Muscle layer of duodenum (tissue), 2 donors: ENCODE results near the gene TRAPPC12.

Source experiments
- H3K27ac ChIP-seq: one replicate; pipeline ENCODE4 v1.7.0; 2013; ENCODE audit warnings: mild to moderate bottlenecking, low read length
- H3K27me3 ChIP-seq: one replicate; pipeline ENCODE4 v1.7.0; 2013; ENCODE audit warnings: low read depth, mild to moderate bottlenecking, control low read depth, low read length
- H3K36me3 ChIP-seq, 2 donors: one replicate each; pipeline ENCODE4 v1.7.0; 2013; ENCODE audit warnings: low read length in 2 of 2, control low read depth in 1 of 2, mild to moderate bottlenecking in 1 of 2; ENCODE audit not compliant: insufficient read depth in 2 of 2, control insufficient read depth in 1 of 2
- H3K4me1 ChIP-seq, 2 donors: one replicate each; pipeline ENCODE4 v1.7.0; 2013; ENCODE audit warnings: low read length in 2 of 2, mild to moderate bottlenecking in 2 of 2, control low read depth in 1 of 2, moderate library complexity in 1 of 2; ENCODE audit not compliant: insufficient read depth in 2 of 2, control insufficient read depth in 1 of 2
- H3K4me3 ChIP-seq, 2 donors: one replicate each; pipeline ENCODE4 v1.7.0; 2013; ENCODE audit warnings: low read length in 2 of 2, low read depth in 1 of 2, mild to moderate bottlenecking in 1 of 2
- H3K9me3 ChIP-seq, 2 donors: one replicate each; pipeline ENCODE4 v1.7.0; 2013; ENCODE audit warnings: low read length in 2 of 2, control low read depth in 1 of 2, mild to moderate bottlenecking in 1 of 2; ENCODE audit not compliant: control insufficient read depth in 1 of 2
- donor health status: healthy.

Gene TRAPPC12

GRCh38 chr2:3411103-3411502, 31.6 kb downstream of the TRAPPC12 start:
- no peaks in the 10 kb centered on the region for H3K27me3 ChIP-seq
- H3K4me3 ChIP-seq, result no peak overlapping the region
- no peaks in the 10 kb centered on the region for H3K9me3 ChIP-seq
- H3K36me3 ChIP-seq, result peaks cover 20% of the 10 kb centered on the region in 2 donors
- H3K4me1 ChIP-seq, result peaks cover 0 to 10% of the 10 kb centered on the region in 2 donors
- H3K27ac ChIP-seq, result no peak overlapping the region

- no peaks in the 10 kb centered on the region for H3K27me3 ChIP-seq
- peaks cover 21 to 23% of the 10 kb centered on the region in 2 donors for H3K36me3 ChIP-seq
- H3K4me1 ChIP-seq, result no peaks in the 10 kb centered on the region
- H3K4me3 ChIP-seq, result no peak overlapping the region
- H3K27ac ChIP-seq, result no peak overlapping the region
- H3K9me3 ChIP-seq, result no peaks in the 10 kb centered on the region
These were observed 34.2 kb downstream of the TRAPPC12 start for GRCh38 chr2:3413697-3414096.

GRCh38 chr2:3414133-3414860, 34.8 kb downstream of the TRAPPC12 start:
- no peaks in the 10 kb centered on the region for H3K27me3 ChIP-seq
- no peaks in the 10 kb centered on the region for H3K9me3 ChIP-seq
- H3K36me3 ChIP-seq, result peaks cover 21 to 24% of the 10 kb centered on the region in 2 donors
- H3K4me1 ChIP-seq, result no peaks in the 10 kb centered on the region
- no peak overlapping the region for H3K4me3 ChIP-seq
- no peak overlapping the region for H3K27ac ChIP-seq

GRCh38 chr2:3418766-3419404, 39.4 kb downstream of the TRAPPC12 start:
- Histone ChIP-seq H3K27me3 (no peaks in the 10 kb centered on the region), H3K27ac (no peak overlapping the region), H3K36me3 (peaks cover 30 to 42% of the 10 kb centered on the region in 2 donors), H3K9me3 (no peaks in the 10 kb centered on the region), H3K4me3 (no peak overlapping the region), H3K4me1 (peaks cover 0 to 6% of the 10 kb centered on the region in 2 donors)

GRCh38 chr2:3420076-3420768, 40.7 kb downstream of the TRAPPC12 start:
- Histone ChIP-seq H3K9me3 (no peaks in the 10 kb centered on the region), H3K27me3 (no peaks in the 10 kb centered on the region), H3K4me1 (peaks cover 0 to 6% of the 10 kb centered on the region in 2 donors), H3K36me3 (peaks cover 32 to 42% of the 10 kb centered on the region in 2 donors), H3K27ac (no peak overlapping the region), H3K4me3 (no peak overlapping the region)

- Histone ChIP-seq H3K27me3 (no peaks in the 10 kb centered on the region), H3K9me3 (no peaks in the 10 kb centered on the region), H3K4me3 (no peak overlapping the region), H3K36me3 (peaks cover 36 to 46% of the 10 kb centered on the region in 2 donors), H3K27ac (no peak overlapping the region), H3K4me1 (peaks cover 0 to 6% of the 10 kb centered on the region in 2 donors)
These were observed 41.4 kb downstream of the TRAPPC12 start for GRCh38 chr2:3420769-3421397.

- H3K4me3 ChIP-seq, result no peak overlapping the region
- peaks cover 0 to 6% of the 10 kb centered on the region in 2 donors for H3K4me1 ChIP-seq
- H3K9me3 ChIP-seq, result no peaks in the 10 kb centered on the region
- H3K27ac ChIP-seq, result no peak overlapping the region
- no peaks in the 10 kb centered on the region for H3K27me3 ChIP-seq
- H3K36me3 ChIP-seq, result peaks cover 40 to 51% of the 10 kb centered on the region in 2 donors
These were observed 42.1 kb downstream of the TRAPPC12 start for GRCh38 chr2:3421580-3421979.

- H3K9me3 ChIP-seq, result no peaks in the 10 kb centered on the region
- peaks cover 40 to 58% of the 10 kb centered on the region in 2 donors for H3K36me3 ChIP-seq
- no peaks in the 10 kb centered on the region for H3K27me3 ChIP-seq
- peaks cover 0 to 6% of the 10 kb centered on the region in 2 donors for H3K4me1 ChIP-seq
- H3K4me3 ChIP-seq, result no peak overlapping the region
- no peak overlapping the region for H3K27ac ChIP-seq
These were observed 42.8 kb downstream of the TRAPPC12 start for GRCh38 chr2:3422161-3422779.

GRCh38 chr2:3423492-3424170, 44.1 kb downstream of the TRAPPC12 start:
- Histone ChIP-seq H3K4me3 (no peak overlapping the region), H3K27me3 (no peaks in the 10 kb centered on the region), H3K9me3 (no peaks in the 10 kb centered on the region), H3K27ac (no peak overlapping the region), H3K36me3 (peaks cover 33 to 56% of the 10 kb centered on the region in 2 donors), H3K4me1 (peaks cover 0 to 6% of the 10 kb centered on the region in 2 donors)

GRCh38 chr2:3424171-3424795, 44.8 kb downstream of the TRAPPC12 start:
- no peak overlapping the region for H3K4me3 ChIP-seq
- H3K9me3 ChIP-seq, result no peaks in the 10 kb centered on the region
- H3K27me3 ChIP-seq, result no peaks in the 10 kb centered on the region
- no peak overlapping the region for H3K27ac ChIP-seq
- peaks cover 0 to 6% of the 10 kb centered on the region in 2 donors for H3K4me1 ChIP-seq
- H3K36me3 ChIP-seq, result peaks cover 33 to 55% of the 10 kb centered on the region in 2 donors
